Activated CD4-positive, alpha-beta T cell treated with anti-CD3 and anti-CD28 coated beads, Interleukin-2, amount 50 U/mL, for 1 hour (primary cell): ENCODE data around the gene MPND.

Source experiments
- DNase-seq: peaks from one replicate; pipeline ENCODE4 v3.0.0-alpha.2; 2020

Gene MPND

DNA sequence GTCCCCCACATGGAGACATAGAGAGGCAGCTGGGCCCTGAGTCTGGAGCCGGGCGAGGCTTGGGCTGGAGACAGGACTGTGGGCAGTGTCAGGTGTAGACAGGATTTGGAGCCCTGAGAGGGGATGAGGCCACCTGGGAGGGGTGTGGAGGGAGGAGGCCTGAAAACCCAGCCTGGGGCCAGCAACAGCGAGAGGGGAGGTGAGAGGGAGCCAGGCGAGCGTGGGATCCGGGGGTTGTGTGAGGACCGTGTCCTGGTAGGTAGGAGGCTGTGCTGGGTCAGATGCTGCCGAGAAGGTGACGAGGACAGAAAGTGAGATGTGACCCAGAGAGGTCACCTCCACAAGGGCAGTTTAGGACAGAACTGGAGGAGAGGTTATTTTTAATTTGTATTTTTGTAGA, 7.4 kb downstream of the MPND start:
- no peak for DNase-seq

DNA sequence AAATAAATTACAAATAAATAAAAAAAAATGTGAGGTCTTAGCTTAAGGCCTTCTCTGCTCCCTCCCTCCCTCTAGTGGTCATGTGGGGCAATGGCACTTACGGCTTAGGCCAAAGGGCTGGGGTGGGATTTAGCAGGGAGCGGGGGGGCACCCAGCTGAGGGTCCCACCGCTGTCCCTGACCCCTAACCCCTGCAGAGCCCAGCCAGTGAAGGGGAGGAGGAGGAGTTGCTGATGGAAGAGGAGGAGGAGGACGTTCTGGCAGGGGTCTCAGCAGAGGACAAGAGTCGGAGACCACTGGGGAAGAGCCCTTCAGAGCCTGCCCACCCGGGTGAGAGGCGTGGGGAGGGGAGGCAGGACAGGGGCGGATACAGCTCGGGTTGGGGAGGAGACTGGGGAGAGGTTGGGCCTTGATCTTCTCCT, 9.3 kb downstream of the MPND start:
- DNase-seq, result peak; percentile 61

DNA sequence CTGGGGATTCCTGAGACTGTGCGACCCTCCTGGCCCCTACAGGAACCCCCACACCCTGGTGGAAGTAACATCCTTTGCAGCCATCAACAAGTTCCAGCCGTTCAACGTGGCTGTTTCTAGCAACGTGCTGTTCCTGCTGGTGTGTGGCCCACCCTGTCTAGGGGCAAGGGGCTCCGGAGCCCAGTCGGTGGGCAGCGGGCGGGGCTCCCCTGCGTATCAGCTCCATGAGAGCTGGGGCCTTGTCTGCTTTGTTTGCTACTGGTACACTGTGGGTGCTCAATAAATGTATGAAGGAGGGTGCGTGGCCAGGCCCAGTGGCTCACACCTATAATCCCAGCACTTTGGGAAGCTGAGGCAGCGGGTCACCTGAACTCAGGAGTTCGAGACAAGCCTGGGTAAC, 10.9 kb downstream of the MPND start:
- DNase-seq, result no peak

GRCh38 chr19:4354897-4355296, 11.5 kb downstream of the MPND start:
- no peak for DNase-seq

DNA sequence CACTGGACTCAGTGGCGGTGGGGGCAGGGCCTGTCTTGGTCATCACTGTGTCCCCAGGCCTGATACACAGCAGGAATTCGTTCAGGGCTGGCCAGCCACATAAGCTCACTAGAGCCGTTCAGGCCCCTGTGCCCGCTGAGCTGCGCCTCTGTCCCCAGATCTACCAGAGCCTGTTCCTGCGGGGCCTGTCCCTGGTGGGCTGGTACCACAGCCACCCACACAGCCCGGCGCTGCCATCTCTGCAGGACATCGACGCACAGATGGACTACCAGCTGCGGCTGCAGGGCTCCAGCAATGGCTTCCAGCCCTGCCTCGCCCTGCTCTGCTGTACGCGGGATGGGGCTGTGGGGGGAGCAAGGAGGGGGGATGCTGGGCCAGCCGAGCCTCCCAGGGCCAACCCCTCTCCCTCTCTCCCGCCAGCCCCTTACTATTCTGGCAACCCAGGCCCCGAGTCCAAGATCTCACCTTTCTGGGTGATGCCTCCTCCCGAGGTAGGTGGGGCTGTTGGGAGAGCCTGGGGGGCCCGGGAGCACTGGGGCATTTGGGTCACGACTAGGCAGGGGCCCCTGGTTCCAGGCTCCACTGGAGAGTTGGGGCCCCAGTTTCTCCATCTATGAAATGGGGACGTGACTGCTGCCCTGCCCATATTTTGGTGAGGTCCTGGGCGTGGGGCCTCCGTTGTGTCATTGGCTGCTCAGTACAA, 13.9 kb downstream of the MPND start:
- no peak for DNase-seq

GRCh38 chr19:4357921-4358326, 14.6 kb downstream of the MPND start:
- DNase-seq, result no peak

DNA sequence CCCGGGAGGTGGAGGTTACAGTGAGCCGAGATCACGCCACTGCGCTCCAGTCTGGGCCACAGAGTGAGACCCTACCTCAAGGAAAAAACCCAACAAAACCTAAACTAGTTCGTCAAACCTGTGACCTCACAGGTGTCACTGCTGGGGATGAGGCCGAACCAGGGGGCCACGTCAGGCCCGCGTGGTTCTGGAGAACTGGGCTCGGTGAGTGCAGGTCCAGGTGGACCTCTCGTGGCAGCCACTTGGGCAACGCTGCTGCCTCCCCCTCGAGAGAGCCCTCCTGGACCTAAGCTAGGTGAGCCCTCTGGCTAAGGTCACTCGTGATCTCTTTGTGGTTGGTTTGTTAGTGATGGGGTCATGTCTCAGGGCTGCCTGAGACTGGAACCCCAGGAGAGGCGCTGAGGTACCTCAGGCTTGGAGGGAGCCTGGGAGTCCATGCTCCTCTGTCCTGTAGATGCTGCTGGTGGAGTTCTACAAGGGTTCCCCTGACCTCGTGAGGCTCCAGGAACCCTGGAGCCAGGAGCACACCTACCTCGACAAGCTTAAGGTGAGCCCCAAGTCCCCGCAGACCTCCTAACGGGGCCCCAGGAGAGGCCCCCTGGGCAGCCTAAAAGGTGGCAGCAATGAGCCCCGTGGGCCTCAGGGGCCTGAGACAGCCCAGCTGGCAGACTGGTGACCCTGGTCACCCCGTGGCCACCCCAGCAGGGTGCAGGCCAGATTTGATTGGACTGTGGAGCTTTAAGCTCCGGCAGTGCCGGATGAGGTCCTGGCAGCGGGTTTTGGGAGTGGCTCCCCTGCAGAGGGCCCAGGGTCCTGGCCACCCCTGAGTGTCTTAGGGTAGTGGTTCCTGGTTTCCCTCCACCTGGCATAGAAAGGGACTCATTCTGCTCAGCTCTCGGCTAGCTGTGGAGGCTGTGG, 15.6 kb downstream of the MPND start:
- no peak for DNase-seq

DNA sequence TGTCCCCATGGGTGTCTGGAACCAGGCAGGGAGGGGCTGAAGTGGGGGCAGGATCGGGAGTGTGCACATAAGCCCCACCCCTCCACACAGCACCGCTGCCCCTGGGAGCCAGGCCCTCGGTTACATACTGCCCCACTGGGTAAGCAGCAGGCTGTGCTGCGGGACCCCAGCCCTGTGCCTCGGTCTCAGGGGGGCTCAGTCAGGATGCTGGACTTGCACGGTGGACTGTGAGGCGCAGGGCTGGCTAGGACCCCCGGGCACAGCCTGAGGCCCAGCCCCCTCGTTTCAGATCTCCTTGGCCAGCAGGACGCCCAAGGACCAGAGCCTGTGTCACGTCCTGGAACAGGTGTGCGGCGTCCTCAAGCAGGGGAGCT, 16.3 kb downstream of the MPND start:
- DNase-seq, result no peak

DNA sequence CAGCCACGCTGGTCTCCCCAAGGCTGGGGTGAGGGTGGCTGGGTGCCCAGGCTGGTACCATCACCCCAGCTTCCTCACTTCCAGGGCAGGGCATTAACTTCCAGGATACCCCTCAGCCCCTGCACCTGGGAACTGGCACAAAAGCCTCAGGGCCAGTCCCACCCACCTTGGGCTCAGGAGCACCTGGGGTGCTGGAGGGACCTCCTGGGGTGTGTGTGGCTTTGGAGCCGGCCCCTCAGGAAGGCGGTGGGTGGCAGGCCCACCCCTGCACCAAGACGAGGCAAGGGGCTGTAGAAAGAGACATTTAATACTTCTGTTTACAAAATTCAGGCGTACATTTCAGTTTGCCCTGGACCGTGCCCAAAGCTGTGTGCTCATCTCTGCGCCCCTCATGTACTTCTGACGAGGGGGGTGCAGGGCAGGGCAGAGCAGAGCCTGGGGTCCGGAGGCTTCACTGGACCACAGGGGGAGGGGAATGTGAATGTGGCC, 16.8 kb downstream of the MPND start:
- no peak for DNase-seq

GRCh38 chr19:4360641-4361151, 17.3 kb downstream of the MPND start:
- no peak for DNase-seq

DNA sequence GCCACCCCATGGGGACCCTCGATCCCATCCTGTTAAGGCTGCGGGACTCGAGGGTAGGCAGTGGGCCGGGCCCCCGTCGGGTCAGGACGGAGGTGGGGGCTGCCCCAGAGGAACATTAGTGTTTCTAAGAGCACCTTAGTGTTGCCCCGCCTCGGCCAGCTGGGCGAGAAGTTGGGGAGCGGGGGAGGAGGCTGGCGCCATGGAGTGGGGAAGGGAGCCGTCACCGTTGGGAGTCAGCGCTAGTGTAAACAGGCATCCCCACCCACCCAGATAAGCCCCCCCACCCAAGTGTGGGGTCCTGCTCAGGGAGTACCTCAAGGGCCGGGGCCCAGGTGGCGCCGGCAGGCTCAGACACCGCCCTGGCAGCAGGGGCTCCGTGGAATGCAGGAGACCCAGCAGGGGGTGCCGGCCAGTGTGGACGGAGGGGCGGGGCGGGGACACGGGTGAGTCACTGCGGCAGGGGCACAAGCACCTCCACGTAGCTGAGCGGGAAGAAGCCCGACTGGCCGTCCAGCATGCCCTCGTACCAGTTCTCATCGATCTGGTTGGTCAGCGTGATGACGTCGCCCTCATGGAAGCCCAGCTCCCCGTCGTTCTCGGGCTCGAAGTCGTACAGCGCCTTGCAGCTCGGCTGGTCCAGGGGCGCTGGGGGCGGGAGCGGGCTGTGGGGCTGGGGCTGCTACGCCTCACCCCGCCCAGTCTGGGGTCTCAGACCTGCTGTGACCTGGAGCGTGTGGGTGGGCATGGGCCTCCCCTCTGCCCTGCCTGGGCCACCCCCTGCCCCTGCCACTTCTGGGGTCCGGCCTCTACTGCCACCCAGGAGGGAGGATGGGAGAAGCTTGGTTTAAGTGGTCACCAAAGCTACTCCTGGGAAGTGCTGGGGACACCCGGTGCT, 18.0 kb downstream of the MPND start:
- DNase-seq, result no peak

- no peak for DNase-seq
Measured at GRCh38 chr19:4362101-4362828, 18.9 kb downstream of the MPND start.

GRCh38 chr19:4362831-4363545, 19.6 kb downstream of the MPND start:
- no peak for DNase-seq

GRCh38 chr19:4363571-4364304, 20.4 kb downstream of the MPND start:
- DNase-seq, result no peak

- DNase-seq, result no peak
Measured at GRCh38 chr19:4365341-4365740, 22.0 kb downstream of the MPND start.

GRCh38 chr19:4365791-4366665, 22.7 kb downstream of the MPND start:
- no peak for DNase-seq

- no peak for DNase-seq
Measured at GRCh38 chr19:4366666-4367335, 23.4 kb downstream of the MPND start.

GRCh38 chr19:4367336-4367723, 24.0 kb downstream of the MPND start:
- DNase-seq, result no peak

GRCh38 chr19:4367781-4368127, 24.4 kb downstream of the MPND start:
- DNase-seq, result no peak
